Stomach smooth muscle (tissue), 2 donors: ENCODE measurements around the gene GSTK1.

Source experiments
- H3K27ac ChIP-seq: one replicate; pipeline ENCODE4 v1.7.0; 2013; ENCODE audit warnings: mild to moderate bottlenecking, low read length, inconsistent platforms
- H3K27me3 ChIP-seq, 2 donors: one replicate each; pipeline ENCODE4 v1.7.0; 2013; ENCODE audit warnings: low read length in 2 of 2; ENCODE audit not compliant: insufficient read depth in 2 of 2, control insufficient read depth in 1 of 2
- H3K36me3 ChIP-seq, 2 donors: one replicate each; pipeline ENCODE4 v1.7.0; 2013; ENCODE audit warnings: low read length in 2 of 2; ENCODE audit not compliant: control insufficient read depth in 2 of 2, insufficient read depth in 2 of 2
- H3K4me1 ChIP-seq: one replicate; pipeline ENCODE4 v1.7.0; 2013; ENCODE audit warnings: low read length; ENCODE audit not compliant: control insufficient read depth, insufficient read depth
- H3K4me3 ChIP-seq, 2 donors: one replicate each; pipeline ENCODE4 v1.7.0; 2013; ENCODE audit warnings: low read length in 2 of 2
- H3K9ac ChIP-seq, 2 donors: one replicate each; pipeline ENCODE4 v1.7.0; 2013; ENCODE audit warnings: low read length in 2 of 2, mild to moderate bottlenecking in 1 of 2
- H3K9me3 ChIP-seq, 2 donors: one replicate each; pipeline ENCODE4 v1.7.0; 2013; ENCODE audit warnings: low read length in 2 of 2; ENCODE audit not compliant: control insufficient read depth in 2 of 2
- donor health status: healthy.
- donor health status: Pancreatic carcinoma.

The GSTK1 gene

GRCh38 chr7:143225047-143225446 is 38.2 kb upstream of the GSTK1 start:
- H3K4me3 ChIP-seq = no peak overlapping the region
- no peaks in the 10 kb centered on the region for H3K4me1 ChIP-seq
- no peak overlapping the region for H3K9ac ChIP-seq
- no peak overlapping the region for H3K27ac ChIP-seq
- H3K9me3 ChIP-seq = no peaks in the 10 kb centered on the region
- no peaks in the 10 kb centered on the region for H3K36me3 ChIP-seq
- H3K27me3 ChIP-seq = no peaks in the 10 kb centered on the region

GRCh38 chr7:143227806-143228205 is 35.4 kb upstream of the GSTK1 start:
- Histone ChIP-seq H3K9ac (no peak overlapping the region), H3K27ac (no peak overlapping the region), H3K4me1 (no peaks in the 10 kb centered on the region), H3K27me3 (no peaks in the 10 kb centered on the region), H3K36me3 (no peaks in the 10 kb centered on the region), H3K4me3 (no peak overlapping the region), H3K9me3 (no peaks in the 10 kb centered on the region)

GRCh38 chr7:143229054-143229790 is 34.0 kb upstream of the GSTK1 start:
- no peak overlapping the region for H3K4me3 ChIP-seq
- H3K9me3 ChIP-seq = no peaks in the 10 kb centered on the region
- no peak overlapping the region for H3K27ac ChIP-seq
- H3K36me3 ChIP-seq = no peaks in the 10 kb centered on the region
- H3K27me3 ChIP-seq = no peaks in the 10 kb centered on the region
- H3K9ac ChIP-seq = no peak overlapping the region
- no peaks in the 10 kb centered on the region for H3K4me1 ChIP-seq

- Histone ChIP-seq H3K9ac (no peak overlapping the region), H3K4me1 (no peaks in the 10 kb centered on the region), H3K9me3 (peaks cover 0 to under 1% of the 10 kb centered on the region in 2 donors), H3K36me3 (no peaks in the 10 kb centered on the region), H3K27me3 (no peaks in the 10 kb centered on the region), H3K27ac (no peak overlapping the region), H3K4me3 (no peak overlapping the region)
Observed at GRCh38 chr7:143230602-143231457, 32.4 kb upstream of the GSTK1 start.

- peaks cover 0 to 5% of the 10 kb centered on the region in 2 donors for H3K9me3 ChIP-seq
- H3K4me3 ChIP-seq = no peak overlapping the region
- no peaks in the 10 kb centered on the region for H3K27me3 ChIP-seq
- H3K36me3 ChIP-seq = no peaks in the 10 kb centered on the region
- no peaks in the 10 kb centered on the region for H3K4me1 ChIP-seq
- no peak overlapping the region for H3K9ac ChIP-seq
- H3K27ac ChIP-seq = no peak overlapping the region
Observed at GRCh38 chr7:143233816-143234532, 29.3 kb upstream of the GSTK1 start.

GRCh38 chr7:143234533-143234875 is 28.7 kb upstream of the GSTK1 start:
- Histone ChIP-seq H3K27me3 (no peaks in the 10 kb centered on the region), H3K4me3 (no peak overlapping the region), H3K27ac (no peak overlapping the region), H3K9ac (no peak overlapping the region), H3K4me1 (no peaks in the 10 kb centered on the region), H3K36me3 (no peaks in the 10 kb centered on the region), H3K9me3 (peaks cover 0 to 5% of the 10 kb centered on the region in 2 donors)

- H3K4me1 ChIP-seq = no peaks in the 10 kb centered on the region
- H3K27me3 ChIP-seq = no peaks in the 10 kb centered on the region
- H3K9ac ChIP-seq = no peak overlapping the region
- H3K27ac ChIP-seq = no peak overlapping the region
- no peaks in the 10 kb centered on the region for H3K36me3 ChIP-seq
- no peak overlapping the region for H3K4me3 ChIP-seq
- H3K9me3 ChIP-seq = peaks cover 0 to 5% of the 10 kb centered on the region in 2 donors
Observed at GRCh38 chr7:143235561-143235960, 27.7 kb upstream of the GSTK1 start.

- Histone ChIP-seq H3K4me3 (no peak overlapping the region), H3K9me3 (peaks cover 0 to 5% of the 10 kb centered on the region in 2 donors), H3K9ac (no peak overlapping the region), H3K36me3 (no peaks in the 10 kb centered on the region), H3K27me3 (no peaks in the 10 kb centered on the region), H3K4me1 (no peaks in the 10 kb centered on the region), H3K27ac (no peak overlapping the region)
Observed at GRCh38 chr7:143236408-143236990, 26.7 kb upstream of the GSTK1 start.

GRCh38 chr7:143237366-143237765 is 25.9 kb upstream of the GSTK1 start:
- no peaks in the 10 kb centered on the region for H3K27me3 ChIP-seq
- H3K9ac ChIP-seq = no peak overlapping the region
- no peaks in the 10 kb centered on the region for H3K36me3 ChIP-seq
- H3K9me3 ChIP-seq = peaks cover 0 to 5% of the 10 kb centered on the region in 2 donors
- H3K27ac ChIP-seq = no peak overlapping the region
- no peaks in the 10 kb centered on the region for H3K4me1 ChIP-seq
- no peak overlapping the region for H3K4me3 ChIP-seq

- Histone ChIP-seq H3K27me3 (no peaks in the 10 kb centered on the region), H3K4me1 (no peaks in the 10 kb centered on the region), H3K9ac (no peak overlapping the region), H3K4me3 (no peak overlapping the region), H3K27ac (no peak overlapping the region), H3K9me3 (peaks cover 0 to 5% of the 10 kb centered on the region in 2 donors), H3K36me3 (no peaks in the 10 kb centered on the region)
Observed at GRCh38 chr7:143238289-143238980, 24.8 kb upstream of the GSTK1 start.
